ENCODE measurements around the gene PALLD.

- TF ChIP-seq CTCF (IDR thresholded peaks at IDR 0.05; ENCODE audit: poor library complexity, severe bottlenecking), result no peak
- TF ChIP-seq MXI1 (conservative IDR thresholded peaks at IDR 0.05; ENCODE audit: poor library complexity, severe bottlenecking), result no peak
- no peak for TF ChIP-seq POLR2AphosphoS5 (IDR thresholded peaks at IDR 0.05)
- TF ChIP-seq EP300 (conservative IDR thresholded peaks at IDR 0.05; ENCODE audit: poor library complexity, severe bottlenecking), result no peak
- TF ChIP-seq EZH2 (IDR thresholded peaks at IDR 0.05; ENCODE audit: borderline replicate concordance, insufficient read depth, low read length, poor library complexity, severe bottlenecking), result no peak
- TF ChIP-seq RAD21 (conservative IDR thresholded peaks at IDR 0.05), result no peak
Measured at GRCh38 chr4:168677879-168678278, 181.0 kb downstream of the PALLD start.
